Activated naive CD8-positive, alpha-beta T cell treated with anti-CD3 and anti-CD28 coated beads, Interleukin-2, amount 50 U/mL, for 16 hours (primary cell): ENCODE results near the gene TREML2.
"Not testable (repeated sequence)": the region's sequence is repeated elsewhere in the genome, so short reads cannot be mapped to it uniquely, and the experiment has no call there.

Experiments
- DNase-seq: peaks from one replicate; pipeline ENCODE4 v3.0.0-alpha.2; 2020; ENCODE audit warnings: low read depth, low spot score

The TREML2 gene

DNA sequence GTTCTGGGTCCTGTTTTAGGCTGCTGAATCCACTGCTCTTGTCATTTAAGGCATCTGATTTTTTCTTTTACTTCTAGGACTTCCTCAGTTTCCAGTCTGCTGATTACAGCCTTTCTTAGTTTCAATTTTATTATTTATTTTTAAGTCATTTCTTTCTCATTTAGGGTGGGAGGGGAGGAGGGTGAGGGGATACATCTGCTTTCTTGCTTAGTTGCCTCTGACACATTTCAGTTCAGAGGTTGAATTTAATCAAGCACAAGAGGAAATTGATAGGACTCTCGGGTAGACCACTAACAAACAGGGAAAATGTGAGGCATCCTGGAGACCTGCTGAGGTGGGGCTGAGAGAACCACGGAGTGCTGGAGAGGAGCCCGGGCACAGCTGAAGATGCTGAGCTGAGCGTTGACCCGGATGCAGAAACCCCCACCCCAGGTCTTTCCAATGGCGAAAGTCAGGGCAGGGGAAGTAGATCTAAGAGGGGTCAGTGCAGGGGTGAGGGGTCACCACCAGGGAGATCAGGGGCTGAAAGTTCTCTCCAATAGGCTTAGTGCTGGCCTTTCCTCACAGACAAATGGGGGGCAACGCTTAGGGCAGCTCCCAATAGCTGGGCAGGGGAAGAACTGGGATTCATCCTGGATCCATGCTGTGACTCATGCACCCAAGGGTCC, 7.6 kb upstream of the TREML2 start:
- DNase-seq = no peak

DNA sequence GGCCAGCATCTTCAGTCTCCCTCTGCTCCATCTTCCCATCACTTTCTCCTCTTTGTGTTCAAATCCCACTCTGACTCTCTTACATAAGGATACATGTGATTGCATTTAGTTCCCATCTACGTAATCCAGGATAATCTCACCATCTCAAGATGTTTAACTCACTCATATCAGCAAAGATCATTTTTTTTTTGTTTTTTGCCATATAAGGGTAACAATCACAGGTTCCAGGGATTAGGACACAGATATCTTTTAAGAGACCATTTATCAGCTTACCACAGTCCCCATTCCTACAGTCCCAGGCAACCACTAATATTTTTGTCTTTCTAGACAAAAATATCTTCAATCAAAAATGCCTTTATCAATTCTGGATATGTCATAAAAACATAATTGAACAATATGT, 3.2 kb upstream of the TREML2 start:
- DNase-seq = no peak

GRCh38 chr6:41201764-41202173, 820 bp upstream of the TREML2 start:
- DNase-seq = no peak

GRCh38 chr6:41200296-41200900, 551 bp downstream of the TREML2 start:
- DNase-seq = no peak

DNA sequence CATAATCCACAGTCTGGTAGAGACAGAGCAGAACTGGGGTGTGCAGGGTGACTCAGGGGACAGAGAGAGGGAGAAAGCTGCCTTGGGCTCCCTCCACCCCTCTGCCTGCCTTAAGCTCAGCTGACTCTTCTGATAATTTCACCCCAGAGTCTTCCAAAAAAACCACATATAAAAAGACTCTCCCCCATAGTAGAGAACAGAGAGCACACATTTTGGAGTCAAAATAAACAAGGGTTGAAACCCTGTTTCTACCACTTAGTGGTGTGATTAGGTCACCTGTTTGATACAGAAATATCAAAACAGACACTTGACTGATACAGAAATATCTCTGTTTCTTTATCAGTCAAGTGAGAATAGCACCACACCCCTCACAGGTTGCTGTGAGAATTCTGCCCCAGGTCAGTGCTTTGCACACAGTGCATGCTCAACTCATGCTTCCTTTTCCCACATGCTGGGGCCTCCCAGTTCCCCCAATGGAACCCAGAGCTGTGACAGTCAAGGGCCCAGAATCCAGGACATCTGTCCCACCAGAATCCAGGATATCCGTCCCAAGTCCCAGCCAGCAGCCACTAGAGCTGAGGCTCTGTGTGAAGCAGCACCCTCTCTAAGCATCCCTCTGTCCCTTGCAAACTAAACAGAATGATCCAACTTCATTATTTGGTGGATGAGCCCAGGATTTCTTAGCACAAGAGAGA, 1.2 kb downstream of the TREML2 start:
- no peak for DNase-seq

DNA sequence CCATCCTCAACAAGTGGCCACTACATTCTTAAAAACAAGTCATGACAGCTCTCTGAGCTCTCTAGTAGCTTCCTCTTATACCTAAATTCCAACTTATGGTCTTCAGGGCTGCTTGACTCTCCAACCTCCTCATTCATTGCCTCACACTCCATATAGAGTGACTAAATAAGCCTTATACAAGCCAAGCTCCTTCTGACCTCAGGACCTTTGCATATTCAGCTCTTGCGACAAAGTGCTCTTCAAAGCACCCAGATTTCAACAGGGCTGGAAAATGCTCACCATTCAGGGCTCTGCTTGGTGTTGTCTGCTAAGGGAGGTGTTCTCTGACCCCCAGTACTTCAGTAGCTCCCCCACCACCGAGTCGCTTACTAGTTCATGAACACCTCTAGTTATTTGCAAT, 3.7 kb downstream of the TREML2 start:
- DNase-seq = no peak

- no peak for DNase-seq
Measured at GRCh38 chr6:41194386-41194785, 6.6 kb downstream of the TREML2 start.

DNA sequence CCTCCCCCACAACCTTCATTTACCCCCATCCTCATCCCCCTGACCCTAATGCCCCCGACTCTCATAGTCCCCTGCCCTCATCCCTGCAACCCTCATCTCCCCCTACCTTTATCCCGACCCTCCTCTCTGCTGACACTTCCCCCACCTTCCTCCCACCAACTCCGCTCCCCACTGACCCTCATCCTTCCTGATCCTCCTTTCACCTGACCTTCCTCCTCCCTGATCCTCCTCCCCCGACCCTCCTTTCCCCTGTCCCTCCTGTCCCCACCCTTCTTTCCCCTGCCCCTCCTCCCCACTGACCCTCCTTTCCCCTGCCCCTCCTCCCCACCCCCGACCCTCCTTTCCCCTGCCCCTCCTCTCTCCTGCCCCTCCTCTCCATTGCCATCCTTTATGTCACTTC, 7.1 kb downstream of the TREML2 start:
- no peak for DNase-seq

DNA sequence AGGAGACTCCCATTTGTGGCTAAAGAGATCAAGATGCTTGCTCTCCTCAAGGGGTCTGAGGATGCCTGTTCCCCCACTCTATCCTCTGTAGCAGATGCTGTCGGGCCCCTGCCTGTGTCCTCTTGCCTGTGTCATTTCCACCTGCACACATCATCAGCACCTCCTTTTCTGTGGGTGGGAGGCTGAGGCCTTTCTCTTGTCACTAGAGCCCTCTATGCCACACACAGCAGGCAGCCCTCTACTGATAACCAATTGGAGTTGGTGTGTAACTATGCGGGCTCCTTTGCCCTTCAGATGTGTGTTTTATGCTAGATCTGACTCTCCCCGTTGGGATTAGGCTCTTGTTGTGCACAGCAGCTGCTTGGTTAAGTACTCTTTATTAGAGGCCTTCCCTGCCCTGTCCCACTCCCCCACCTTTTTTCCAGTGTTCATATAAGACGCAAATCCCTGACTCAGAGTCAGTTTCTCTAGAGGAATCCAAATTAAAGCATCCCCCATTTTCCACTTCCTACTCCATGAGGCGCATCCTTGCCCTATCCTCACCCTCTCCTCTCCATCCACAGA, 7.7 kb downstream of the TREML2 start:
- no peak for DNase-seq

DNA sequence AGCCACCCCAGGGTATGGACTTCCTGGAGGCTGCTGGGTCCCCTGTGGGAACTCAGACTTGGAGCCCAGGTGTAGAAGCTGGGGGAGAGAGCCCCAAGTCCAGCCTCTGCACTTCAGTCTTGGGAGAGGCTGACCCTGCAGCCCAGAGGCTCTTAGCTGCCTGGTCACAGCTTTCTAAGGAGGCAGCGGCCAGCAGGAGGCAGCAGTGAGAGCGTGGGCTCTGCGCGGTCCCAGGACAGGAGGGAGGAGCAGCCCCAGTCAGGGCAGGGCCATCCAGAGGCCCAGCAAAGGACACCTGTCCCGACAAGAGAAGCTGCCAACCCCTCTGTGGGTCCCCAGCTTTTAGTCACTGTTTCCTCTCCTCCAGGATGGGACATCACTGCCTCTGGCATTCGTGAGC, 9.4 kb downstream of the TREML2 start:
- DNase-seq = no peak

DNA sequence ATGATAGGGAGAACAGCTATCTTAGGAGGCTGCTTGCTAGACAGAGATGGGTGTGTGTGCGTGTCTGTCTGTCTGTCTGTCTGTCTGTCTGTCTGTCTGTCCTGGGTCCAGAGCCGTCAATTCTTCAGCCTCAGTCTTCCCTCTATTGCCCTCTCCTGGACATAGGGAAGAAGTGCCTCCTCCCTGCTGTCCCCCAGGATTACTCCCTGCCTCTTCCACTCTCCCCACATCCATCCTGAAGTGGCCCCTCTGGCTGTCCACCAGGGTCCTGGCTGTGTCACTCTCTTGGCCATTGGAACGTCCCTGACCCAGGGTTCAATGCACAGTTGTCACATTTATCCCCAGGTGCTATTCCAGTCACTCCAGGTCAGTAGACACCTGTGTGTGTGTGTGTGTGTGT, 10.2 kb downstream of the TREML2 start:
- no peak for DNase-seq

- no peak for DNase-seq
Measured at GRCh38 chr6:41189967-41190366, 11.0 kb downstream of the TREML2 start.

DNA sequence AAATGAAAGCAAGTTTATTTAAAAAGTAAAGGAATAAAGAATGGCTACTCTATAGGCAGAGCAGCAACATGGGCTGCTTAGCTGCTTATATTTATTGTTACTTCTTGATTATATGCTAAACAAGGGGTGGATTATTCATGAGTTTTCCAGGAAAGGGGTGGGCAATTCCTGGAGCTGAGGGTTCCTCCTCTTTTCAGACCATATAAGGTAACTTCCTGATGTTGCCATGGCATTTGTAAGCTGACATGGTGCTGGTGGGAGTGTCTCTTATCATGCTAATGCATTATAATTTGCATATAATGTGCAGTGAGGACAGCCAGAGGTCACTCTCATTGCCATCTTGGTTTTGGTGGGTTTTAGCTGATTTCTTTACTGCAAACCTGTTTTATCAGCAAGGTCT, 11.9 kb downstream of the TREML2 start:
- not testable (repeated sequence) for DNase-seq

GRCh38 chr6:41187924-41188886, 12.7 kb downstream of the TREML2 start:
- DNase-seq = no peak

DNA sequence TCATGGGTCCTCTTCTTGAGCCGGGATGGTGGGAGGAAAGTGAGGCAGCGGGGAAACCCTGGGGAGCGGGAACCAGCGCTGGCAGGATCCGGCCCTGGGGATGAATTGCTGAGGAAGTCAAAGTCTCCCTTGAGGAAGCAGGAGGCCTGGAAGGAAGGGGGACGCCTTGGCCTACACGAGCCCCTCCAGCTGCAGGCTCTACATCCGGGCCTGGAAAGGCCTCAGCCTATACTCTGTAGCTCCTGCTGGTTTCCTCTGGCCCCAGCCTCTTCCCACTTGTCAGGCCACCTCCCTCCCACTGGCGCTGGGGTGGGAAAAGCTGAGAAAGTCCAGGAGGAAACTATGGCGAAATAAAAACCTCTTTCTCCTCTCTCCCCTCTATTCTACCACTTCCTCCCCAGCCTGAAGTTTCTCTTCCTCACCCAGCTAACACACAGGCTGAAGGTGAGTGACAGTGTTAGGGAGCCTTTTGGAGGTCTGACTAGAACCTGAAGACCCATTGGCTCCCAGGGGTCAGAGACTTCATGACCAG, 14.9 kb downstream of the TREML2 start:
- DNase-seq = no peak

- no peak for DNase-seq
Measured at GRCh38 chr6:41184761-41185160, 16.2 kb downstream of the TREML2 start.

DNA sequence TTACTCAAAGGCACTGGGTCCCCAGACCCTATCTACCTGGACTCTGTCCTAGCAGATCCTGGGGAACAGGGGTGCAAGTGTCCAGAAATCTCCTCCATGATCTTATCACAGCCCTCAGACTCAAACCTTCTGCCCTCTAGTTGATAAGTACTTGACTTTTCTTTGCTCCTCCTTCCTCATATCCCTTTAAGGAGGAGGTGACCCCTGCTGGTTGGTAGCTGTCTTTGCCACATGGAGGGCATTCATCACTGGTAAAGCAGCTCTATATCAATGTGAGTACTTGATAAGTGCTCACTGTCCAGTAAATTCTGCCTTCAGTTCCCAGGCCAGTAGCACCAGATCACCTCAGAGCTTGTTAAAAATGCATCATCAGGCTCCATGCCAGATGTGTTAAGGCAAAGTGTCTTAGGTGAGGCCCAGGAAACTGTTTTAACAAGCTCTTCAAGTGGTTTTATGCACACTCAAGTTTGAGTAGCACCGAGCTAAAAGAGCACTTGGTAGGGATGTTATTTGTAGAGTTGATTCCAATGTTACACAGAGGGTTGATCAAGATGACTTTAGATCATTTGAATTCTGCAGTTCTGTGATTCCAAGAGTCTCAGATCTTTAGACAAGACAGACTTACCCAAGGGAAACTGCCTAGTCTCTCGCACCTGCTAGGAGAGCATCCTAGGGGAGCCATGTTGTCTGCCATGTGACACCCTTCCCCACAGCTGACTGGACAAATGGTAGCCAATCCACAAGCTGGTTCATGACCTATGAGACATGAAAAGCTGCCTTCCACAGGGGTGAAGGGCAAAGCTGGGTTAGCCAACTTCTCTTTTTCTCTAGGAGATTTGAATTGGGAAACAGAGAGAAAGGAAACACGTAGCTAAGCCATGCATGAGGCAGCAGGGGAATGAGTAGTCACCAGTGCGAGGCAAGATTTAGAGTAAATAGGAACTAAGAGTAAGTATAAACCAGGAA, 18.6 kb downstream of the TREML2 start:
- no peak for DNase-seq

DNA sequence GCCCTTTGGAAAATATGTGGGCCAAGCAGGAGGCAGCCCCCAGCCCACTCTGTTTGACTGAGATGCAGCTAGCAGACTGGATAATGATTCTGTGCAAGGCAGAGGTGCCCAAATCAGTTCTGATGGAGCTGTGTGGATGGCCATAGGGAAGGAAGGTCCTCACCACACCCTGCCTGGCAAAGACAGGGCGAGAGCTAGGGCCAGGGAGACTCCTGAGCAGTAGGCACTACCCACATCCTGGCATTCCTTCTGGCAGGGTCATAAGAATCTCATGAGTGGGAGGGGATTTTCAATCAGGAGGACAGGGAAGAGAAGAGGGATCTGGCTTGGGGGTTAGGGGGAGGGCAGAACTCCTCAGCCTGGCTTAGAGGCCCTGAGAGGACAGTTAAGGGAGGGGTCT, 19.4 kb downstream of the TREML2 start:
- DNase-seq = no peak

- no peak for DNase-seq
Measured at GRCh38 chr6:41179163-41179562, 21.8 kb downstream of the TREML2 start.

- DNase-seq = no peak
Measured at GRCh38 chr6:41177695-41178094, 23.3 kb downstream of the TREML2 start.
